ENCODE results near the gene ROR2. TPM values are rescaled to one million over a fixed set of nuclear protein-coding genes. Genes with fewer than 3 reads are reported as not detected.

The ROR2 gene
- total and polyA plus RNA-seq, 2 experiments from 2014 or later: 8.1 to 18.8 TPM

GRCh38 chr9:91820126-91820750, 129.8 kb downstream of the ROR2 start:
- Histone ChIP-seq H3K79me2 (replicated peaks; ENCODE audit: insufficient read depth) (no peaks in the 10 kb centered on the region), H3K4me3 (no peak overlapping the region), H3K27me3 (ENCODE audit: insufficient read depth) (no peaks in the 10 kb centered on the region), H3K4me2 (no peak overlapping the region), H3K36me3 (ENCODE audit: insufficient read depth) (no peaks in the 10 kb centered on the region), H3K9me2 (ENCODE audit: insufficient read depth) (no peaks in the 10 kb centered on the region), H3F3A (replicated peaks; ENCODE audit: low read depth) (no peaks in the 10 kb centered on the region), H2AFZ (no peak overlapping the region), H4K20me1 (replicated peaks; ENCODE audit: insufficient read depth) (no peaks in the 10 kb centered on the region), H3K27ac (ENCODE audit: low read depth) (no peak overlapping the region), H3K4me1 (ENCODE audit: insufficient read depth) (peaks cover 9% of the 10 kb centered on the region)
- Mint-ChIP-seq H3K9me3 (peaks cover 9% of the 10 kb centered on the region; the same call in 1 of the 3 replicates), H3K27ac (no peak overlapping the region), H3K27me3 (ENCODE audit: insufficient read depth, low read depth, poor library complexity) (peaks cover 7% of the 10 kb centered on the region), H3K4me1 (peaks cover 26% of the 10 kb centered on the region), H3K36me3 (ENCODE audit: low read depth) (0 out of 3 replicates have a peak, but pooled peaks cover 8% of the 10 kb centered on the region), H3K4me3 (no peak overlapping the region)
- ATAC-seq (no peak), DNase-seq (ENCODE audit: low spot score) (no peak)
- TF ChIP-seq EZH2phosphoT487 (IDR thresholded peaks at IDR 0.05; ENCODE audit: unreplicated experiment) (no peak), POLR2AphosphoS5 (IDR thresholded peaks at IDR 0.05; ENCODE audit: low read depth) (no peak), EZH2 (IDR thresholded peaks at IDR 0.05; ENCODE audit: low read depth, unreplicated experiment) (no peak), ZNF331 (CRISPR knock-in tag; IDR thresholded peaks at IDR 0.05; ENCODE audit: low read depth) (no peak), ZNF462 (CRISPR knock-in tag; IDR thresholded peaks at IDR 0.05) (no peak), JUNB (IDR thresholded peaks at IDR 0.05; ENCODE audit: unreplicated experiment) (no peak)

All from GM23338 (cell line).